HepG2 (cell line): ENCODE results near the gene PTCRA. TPM values are rescaled to one million over a fixed set of nuclear protein-coding genes. Genes with fewer than 3 reads are reported as not detected.

Source experiments
- ARHGAP35 ChIP-seq: sonication (generic); formaldehyde crosslinking; IDR thresholded peaks from 2 replicates; pipeline ENCODE4 v1.9.0; 2022; ENCODE audit warnings: mild to moderate bottlenecking, inconsistent platforms, moderate library complexity, missing genetic modification reagents, borderline replicate concordance
- DMAP1 ChIP-seq: IDR thresholded peaks from 2 replicates; pipeline ENCODE4 v1.6.1; 2016
- ELK4 ChIP-seq: sonication (generic); formaldehyde crosslinking; IDR thresholded peaks from 2 replicates; pipeline ENCODE4 v1.9.0; 2021; ENCODE audit warnings: missing genetic modification reagents, borderline replicate concordance
- FOXM1 ChIP-seq: sonication (generic); formaldehyde crosslinking; IDR thresholded peaks from 2 replicates; pipeline ENCODE4 v1.5.0; 2020; ENCODE audit warnings: missing genetic modification reagents
- MZF1 ChIP-seq: sonication (generic); formaldehyde crosslinking; IDR thresholded peaks from 2 replicates; pipeline ENCODE4 v1.8.1; 2023; ENCODE audit warnings: mild to moderate bottlenecking, missing genetic modification reagents, borderline replicate concordance
- NFE2L1 ChIP-seq: sonication (generic); formaldehyde crosslinking; IDR thresholded peaks from 2 replicates; pipeline ENCODE4 v1.4.0; 2020; ENCODE audit warnings: missing genetic modification reagents, mild to moderate bottlenecking, borderline replicate concordance
- NFKB2 ChIP-seq: sonication (generic); formaldehyde crosslinking; IDR thresholded peaks from 2 replicates; pipeline ENCODE4 v1.4.0; 2020; ENCODE audit warnings: missing genetic modification reagents, borderline replicate concordance
- SCMH1 ChIP-seq: sonication (generic); formaldehyde crosslinking; IDR thresholded peaks from 2 replicates; pipeline ENCODE4 v1.9.0; 2021; ENCODE audit warnings: missing genetic modification reagents, mild to moderate bottlenecking, borderline replicate concordance
- SIX1 ChIP-seq: sonication (generic); formaldehyde crosslinking; IDR thresholded peaks from 2 replicates; pipeline ENCODE4 v1.4.0; 2020; ENCODE audit warnings: missing genetic modification reagents, borderline replicate concordance
- TBX3 ChIP-seq: fragments of 450-650 bp; IDR thresholded peaks from 2 replicates; pipeline ENCODE4 v1.6.1; 2017; ENCODE audit warnings: antibody characterized with exemption, mild to moderate bottlenecking, inconsistent platforms, borderline replicate concordance
- ZBTB8A ChIP-seq: sonication (generic); formaldehyde crosslinking; IDR thresholded peaks from 2 replicates; pipeline ENCODE4 v1.4.0; 2020; ENCODE audit warnings: mild to moderate bottlenecking, low read depth, missing genetic modification reagents, borderline replicate concordance
- ZFP82 ChIP-seq: sonication (generic); formaldehyde crosslinking; IDR thresholded peaks from 2 replicates; pipeline ENCODE4 v1.5.1; 2020; ENCODE audit warnings: mild to moderate bottlenecking, missing genetic modification reagents, borderline replicate concordance
- ZNF383 ChIP-seq: sonication (generic); formaldehyde crosslinking; IDR thresholded peaks from 2 replicates; pipeline ENCODE4 v1.4.0; 2020; ENCODE audit warnings: missing genetic modification reagents, mild to moderate bottlenecking, borderline replicate concordance
- ZNF484 ChIP-seq: sonication (generic); formaldehyde crosslinking; IDR thresholded peaks from 2 replicates; pipeline ENCODE4 v1.5.1; 2020; ENCODE audit warnings: mild to moderate bottlenecking, low read depth, missing genetic modification reagents, borderline replicate concordance
- ZNF569 ChIP-seq: sonication (generic); formaldehyde crosslinking; IDR thresholded peaks from 2 replicates; pipeline ENCODE4 v1.5.0; 2020; ENCODE audit warnings: mild to moderate bottlenecking, missing genetic modification reagents, moderate library complexity, borderline replicate concordance
- ZNF597 ChIP-seq: sonication (generic); formaldehyde crosslinking; IDR thresholded peaks from 2 replicates; pipeline ENCODE4 v1.5.0; 2020; ENCODE audit warnings: missing genetic modification reagents
- ZNF607 ChIP-seq: sonication (generic); formaldehyde crosslinking; IDR thresholded peaks from 2 replicates; pipeline ENCODE4 v1.5.1; 2020; ENCODE audit warnings: missing genetic modification reagents, mild to moderate bottlenecking, borderline replicate concordance
- ZNF776 ChIP-seq: sonication (generic); formaldehyde crosslinking; IDR thresholded peaks from 2 replicates; pipeline ENCODE4 v1.4.0; 2020; ENCODE audit warnings: mild to moderate bottlenecking, missing genetic modification reagents
- polyA plus RNA-seq, 8 experiments: library from polyadenylated mRNA; depleted of rRNA in 3 of 8; stranded (reverse) in 7 of 8; unstranded in 1 of 8; fragments of >200 nt; fragmentation: Illumina TruSeq in 4 of 8; extraction: Trizol in 4 of 8; gene quantifications; 2 replicates each; pipeline versions ENCODE4 v1.2.1 to v1.2.3, GENCODE V29; 2011 to 2016; ENCODE audit warnings: low read depth in 4 of 8, missing spikeins in 1 of 8, mixed read lengths in 1 of 8; ENCODE audit not compliant: insufficient read depth in 1 of 8
- total RNA-seq, 5 experiments: library from RNA; depleted of rRNA; stranded (reverse); fragments of >200 nt; fragmentation: Illumina TruSeq; extraction: Trizol; gene quantifications; 2 replicates each; pipeline ENCODE4 v1.2.3, GENCODE V29; 2016; ENCODE audit warnings: low read depth in 1 of 5
- TF ChIP-seq, protein P1 (sequence below): sonication (generic); formaldehyde crosslinking; IDR thresholded peaks from 2 replicates; pipeline ENCODE4 v1.4.0; 2020; ENCODE audit warnings: mild to moderate bottlenecking, missing genetic modification reagents
- TF ChIP-seq, protein P2 (sequence below): sonication (generic); formaldehyde crosslinking; IDR thresholded peaks from 2 replicates; pipeline ENCODE4 v1.4.0; 2020; ENCODE audit warnings: missing genetic modification reagents
- TF ChIP-seq, protein P3 (sequence below): sonication (generic); formaldehyde crosslinking; IDR thresholded peaks from 2 replicates; pipeline ENCODE4 v1.8.0; 2022; ENCODE audit warnings: mild to moderate bottlenecking, missing genetic modification reagents, moderate library complexity

Gene PTCRA
- total and polyA plus RNA-seq, 2 of the 13 experiments (the other 11 are each of a cell fraction or from before 2014, with no cell fraction given) = not detected

DNA sequence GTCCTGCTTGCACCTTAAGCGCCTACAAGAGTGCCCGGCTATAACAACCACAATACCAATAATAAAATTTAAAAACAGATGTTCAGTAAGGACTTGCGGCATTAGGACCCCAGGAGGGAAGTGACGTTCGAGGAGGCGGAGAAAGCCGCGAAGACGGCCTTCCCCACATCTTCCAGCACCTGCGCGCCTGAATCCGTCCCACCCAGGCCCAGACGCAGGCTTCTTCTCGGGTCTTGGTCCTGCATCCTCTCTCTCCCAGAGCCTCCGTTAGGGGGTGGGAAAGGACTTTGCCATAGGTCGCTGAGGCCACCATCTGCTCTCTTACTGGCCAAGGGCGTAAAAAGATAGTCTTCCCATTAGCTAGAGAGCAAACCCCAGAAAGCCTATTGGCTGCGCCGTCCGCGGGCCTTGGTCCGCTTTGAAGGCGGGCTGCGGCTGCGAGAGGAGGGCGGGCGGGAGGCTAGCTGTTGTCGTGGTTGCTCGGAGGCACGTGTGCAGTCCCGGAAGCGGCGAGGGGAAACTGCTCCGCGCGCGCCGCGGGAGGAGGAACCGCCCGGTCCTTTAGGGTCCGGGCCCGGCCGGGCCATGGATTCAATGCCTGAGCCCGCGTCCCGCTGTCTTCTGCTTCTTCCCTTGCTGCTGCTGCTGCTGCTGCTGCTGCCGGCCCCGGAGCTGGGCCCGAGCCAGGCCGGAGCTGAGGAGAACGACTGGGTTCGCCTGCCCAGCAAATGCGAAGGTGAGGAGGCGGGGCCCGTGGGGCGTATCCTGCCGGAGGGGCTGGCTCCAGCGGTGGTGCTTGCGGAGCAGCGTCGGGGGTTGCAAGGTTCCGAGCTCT lies 13.3 kb downstream of the PTCRA start, which contains the start of gene CNPY3 (continued):
- TF ChIP-seq ZNF383 (CRISPR knock-in tag) = 0 out of 2 replicates have a peak, but pooled peaks have one; percentile 74
- TF ChIP-seq, protein P1, sequence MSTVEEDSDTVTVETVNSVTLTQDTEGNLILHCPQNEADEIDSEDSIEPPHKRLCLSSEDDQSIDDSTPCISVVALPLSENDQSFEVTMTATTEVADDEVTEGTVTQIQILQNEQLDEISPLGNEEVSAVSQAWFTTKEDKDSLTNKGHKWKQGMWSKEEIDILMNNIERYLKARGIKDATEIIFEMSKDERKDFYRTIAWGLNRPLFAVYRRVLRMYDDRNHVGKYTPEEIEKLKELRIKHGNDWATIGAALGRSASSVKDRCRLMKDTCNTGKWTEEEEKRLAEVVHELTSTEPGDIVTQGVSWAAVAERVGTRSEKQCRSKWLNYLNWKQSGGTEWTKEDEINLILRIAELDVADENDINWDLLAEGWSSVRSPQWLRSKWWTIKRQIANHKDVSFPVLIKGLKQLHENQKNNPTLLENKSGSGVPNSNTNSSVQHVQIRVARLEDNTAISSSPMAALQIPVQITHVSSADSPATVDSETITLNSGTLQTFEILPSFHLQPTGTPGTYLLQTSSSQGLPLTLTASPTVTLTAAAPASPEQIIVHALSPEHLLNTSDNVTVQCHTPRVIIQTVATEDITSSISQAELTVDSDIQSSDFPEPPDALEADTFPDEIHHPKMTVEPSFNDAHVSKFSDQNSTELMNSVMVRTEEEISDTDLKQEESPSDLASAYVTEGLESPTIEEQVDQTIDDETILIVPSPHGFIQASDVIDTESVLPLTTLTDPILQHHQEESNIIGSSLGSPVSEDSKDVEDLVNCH = peak; percentile 93; the same call in 1 of the 2 replicates
- TF ChIP-seq ELK4 (CRISPR knock-in tag) = no peak; the same call in 1 of the 2 replicates
- peak; percentile 73; the same call in 1 of the 2 replicates for TF ChIP-seq FOXM1 (CRISPR knock-in tag)
- TF ChIP-seq ZNF597 = no peak
- no peak for TF ChIP-seq SIX1 (CRISPR knock-in tag)
- TF ChIP-seq ZNF607 = peak; percentile 99
- TF ChIP-seq SCMH1 = no peak
- no peak; the same call in 1 of the 2 replicates for TF ChIP-seq ZNF484 (CRISPR knock-in tag)
- peak; percentile 93 for TF ChIP-seq ZBTB8A
- peak; percentile 69; the same call in 1 of the 2 replicates for TF ChIP-seq NFE2L1 (CRISPR knock-in tag)
- TF ChIP-seq, protein P2, sequence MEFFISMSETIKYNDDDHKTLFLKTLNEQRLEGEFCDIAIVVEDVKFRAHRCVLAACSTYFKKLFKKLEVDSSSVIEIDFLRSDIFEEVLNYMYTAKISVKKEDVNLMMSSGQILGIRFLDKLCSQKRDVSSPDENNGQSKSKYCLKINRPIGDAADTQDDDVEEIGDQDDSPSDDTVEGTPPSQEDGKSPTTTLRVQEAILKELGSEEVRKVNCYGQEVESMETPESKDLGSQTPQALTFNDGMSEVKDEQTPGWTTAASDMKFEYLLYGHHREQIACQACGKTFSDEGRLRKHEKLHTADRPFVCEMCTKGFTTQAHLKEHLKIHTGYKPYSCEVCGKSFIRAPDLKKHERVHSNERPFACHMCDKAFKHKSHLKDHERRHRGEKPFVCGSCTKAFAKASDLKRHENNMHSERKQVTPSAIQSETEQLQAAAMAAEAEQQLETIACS (CRISPR knock-in tag) = peak; percentile 52; the same call in 1 of the 2 replicates
- TF ChIP-seq ZNF776 (CRISPR knock-in tag) = peak; percentile 98
- TF ChIP-seq, protein P3, sequence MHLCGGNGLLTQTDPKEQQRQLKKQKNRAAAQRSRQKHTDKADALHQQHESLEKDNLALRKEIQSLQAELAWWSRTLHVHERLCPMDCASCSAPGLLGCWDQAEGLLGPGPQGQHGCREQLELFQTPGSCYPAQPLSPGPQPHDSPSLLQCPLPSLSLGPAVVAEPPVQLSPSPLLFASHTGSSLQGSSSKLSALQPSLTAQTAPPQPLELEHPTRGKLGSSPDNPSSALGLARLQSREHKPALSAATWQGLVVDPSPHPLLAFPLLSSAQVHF = peak; percentile 99
- peak; percentile 98 for TF ChIP-seq DMAP1 (CRISPR knock-in tag)
- peak; percentile 98 for TF ChIP-seq ARHGAP35 (CRISPR knock-in tag)
- TF ChIP-seq TBX3 = no peak
- peak; percentile 99 for TF ChIP-seq NFKB2 (CRISPR knock-in tag)
- peak; percentile 99; the same call in 1 of the 2 replicates for TF ChIP-seq ZNF569 (CRISPR knock-in tag)
- no peak for TF ChIP-seq MZF1 (CRISPR knock-in tag)
- TF ChIP-seq ZFP82 (CRISPR knock-in tag) = peak; percentile 87
